ENCODE data around the gene RIC3.

The RIC3 gene

DNA sequence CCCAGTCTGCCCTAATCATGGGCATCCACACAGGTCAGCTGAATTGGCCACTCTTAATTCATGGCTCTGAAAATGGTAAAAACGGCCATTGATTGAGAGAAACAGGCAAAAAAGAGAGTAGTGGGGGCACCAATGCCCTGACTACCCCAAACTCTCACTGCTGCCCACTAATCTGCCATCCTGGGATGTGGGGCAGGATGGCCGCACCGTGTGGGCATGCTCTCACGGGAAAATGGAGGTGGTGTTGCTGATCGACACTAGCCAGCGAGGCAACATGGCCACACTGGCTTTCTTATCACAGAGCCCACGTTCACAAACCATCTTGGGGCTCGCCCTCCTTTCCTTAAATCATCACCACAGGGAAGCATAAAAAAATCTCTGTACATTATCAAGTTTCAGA is 99.1 kb downstream of the RIC3 start:
- in situ Hi-C loops (cut with MboI; ENCODE audit: low sequenced_read_pairs) = no loop called here

DNA sequence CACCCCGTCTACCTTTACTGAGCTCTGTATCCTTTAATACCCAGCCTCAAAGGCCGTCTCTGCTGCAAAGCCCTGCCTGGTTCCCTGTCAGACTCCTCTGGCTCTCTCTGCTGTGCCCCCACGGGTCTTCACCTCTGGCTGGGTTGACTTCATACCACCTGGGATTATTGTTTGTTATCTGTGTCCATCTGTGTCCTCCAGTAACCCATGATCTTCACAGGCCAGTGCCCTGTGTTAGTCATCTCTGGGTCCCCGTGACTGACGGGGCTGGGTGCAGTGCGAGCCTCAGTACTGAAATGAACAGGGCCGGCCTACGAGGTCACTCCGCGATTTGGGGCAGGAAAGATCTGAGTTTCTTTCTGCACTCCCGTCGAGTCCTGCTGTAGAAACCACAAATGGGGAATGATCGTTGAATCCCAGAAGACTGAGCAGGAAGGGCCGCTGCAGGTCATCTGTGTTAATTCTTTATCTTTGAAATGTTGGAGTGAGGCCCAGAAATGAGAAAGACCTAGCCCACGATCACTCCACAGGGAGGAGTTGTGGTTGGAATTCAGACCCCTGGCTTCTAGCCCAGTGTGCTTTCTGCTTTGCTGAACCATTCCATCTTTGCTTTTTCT is 100.1 kb downstream of the RIC3 start:
- in situ Hi-C loops (cut with MboI; ENCODE audit: low sequenced_read_pairs) = no loop called here

DNA sequence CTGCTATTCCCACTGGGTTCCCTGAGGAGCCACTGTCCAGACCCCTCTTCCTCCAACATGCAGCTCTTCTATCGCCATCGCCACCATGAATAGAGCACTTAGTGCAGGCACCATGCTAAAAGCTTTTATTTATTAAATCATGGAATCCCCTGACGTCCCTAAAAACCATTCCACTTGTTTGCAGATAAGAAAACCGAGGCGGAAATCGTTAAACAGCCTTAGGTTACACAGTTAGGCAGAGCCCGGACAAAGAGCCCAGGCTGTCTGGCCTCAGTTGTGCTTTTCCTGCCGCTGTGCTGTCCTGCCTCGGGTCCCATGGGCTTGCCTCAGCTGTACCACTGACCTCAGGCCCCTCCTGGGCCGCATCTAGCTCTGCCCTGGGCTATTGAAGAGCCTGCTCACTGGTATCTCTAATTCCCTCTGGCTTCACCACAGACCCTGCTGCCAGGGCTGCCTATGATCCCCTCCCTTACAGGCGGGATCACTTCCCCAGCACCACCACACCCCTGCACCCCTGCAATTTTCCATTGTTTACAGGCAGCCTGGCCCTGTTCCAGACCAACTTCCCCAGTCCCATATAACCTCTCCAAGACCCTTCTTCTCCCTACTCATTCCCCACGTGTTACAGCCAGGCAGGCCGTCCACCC is 100.8 kb downstream of the RIC3 start:
- in situ Hi-C loops (cut with MboI; ENCODE audit: low sequenced_read_pairs) = no loop called here

DNA sequence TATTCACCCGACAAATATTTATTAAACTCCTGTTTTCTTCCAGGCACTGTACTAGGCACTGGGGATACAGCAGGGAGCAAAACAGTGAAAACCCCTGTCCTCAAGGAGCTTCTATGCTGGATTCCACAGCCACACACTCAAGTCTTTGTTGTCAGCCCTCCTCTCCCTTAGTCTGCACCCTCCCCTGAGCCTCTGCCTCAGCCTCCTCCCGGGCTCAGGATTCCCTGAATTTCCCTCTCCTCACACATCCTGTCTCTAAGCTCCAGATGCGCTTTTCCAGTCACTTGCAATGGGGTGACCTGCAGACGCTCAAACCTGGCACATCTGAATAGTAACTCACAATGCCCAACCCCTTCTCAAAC is 101.3 kb downstream of the RIC3 start:
- in situ Hi-C loops (cut with MboI; ENCODE audit: low sequenced_read_pairs) = no loop called here

DNA sequence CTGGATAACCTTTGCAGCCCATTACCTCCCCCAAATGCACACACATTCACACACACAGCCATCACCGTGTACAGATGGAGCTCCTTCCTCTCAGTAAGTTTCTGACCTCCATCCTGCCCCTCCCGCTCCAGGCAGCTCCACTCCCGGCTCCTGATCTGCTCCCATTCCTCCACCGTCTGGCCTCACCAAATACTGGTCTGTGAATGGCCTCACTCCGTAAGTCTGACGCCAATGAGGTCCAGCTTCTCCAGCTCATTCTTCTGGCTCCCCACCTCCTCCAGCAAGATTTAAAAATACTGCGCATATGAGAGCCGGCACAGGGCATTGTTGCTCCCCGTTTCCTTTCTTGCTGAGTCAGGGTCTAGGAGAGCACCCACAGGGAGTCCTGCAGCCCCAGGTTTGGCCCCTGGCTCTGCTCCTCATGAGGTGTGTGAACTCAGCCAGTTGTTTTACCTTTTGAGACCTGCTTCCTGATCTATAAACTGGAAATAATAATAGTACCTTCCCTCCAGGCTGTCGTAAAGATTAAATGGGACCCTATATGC is 101.8 kb downstream of the RIC3 start:
- in situ Hi-C loops (cut with MboI; ENCODE audit: low sequenced_read_pairs) = no loop called here

DNA sequence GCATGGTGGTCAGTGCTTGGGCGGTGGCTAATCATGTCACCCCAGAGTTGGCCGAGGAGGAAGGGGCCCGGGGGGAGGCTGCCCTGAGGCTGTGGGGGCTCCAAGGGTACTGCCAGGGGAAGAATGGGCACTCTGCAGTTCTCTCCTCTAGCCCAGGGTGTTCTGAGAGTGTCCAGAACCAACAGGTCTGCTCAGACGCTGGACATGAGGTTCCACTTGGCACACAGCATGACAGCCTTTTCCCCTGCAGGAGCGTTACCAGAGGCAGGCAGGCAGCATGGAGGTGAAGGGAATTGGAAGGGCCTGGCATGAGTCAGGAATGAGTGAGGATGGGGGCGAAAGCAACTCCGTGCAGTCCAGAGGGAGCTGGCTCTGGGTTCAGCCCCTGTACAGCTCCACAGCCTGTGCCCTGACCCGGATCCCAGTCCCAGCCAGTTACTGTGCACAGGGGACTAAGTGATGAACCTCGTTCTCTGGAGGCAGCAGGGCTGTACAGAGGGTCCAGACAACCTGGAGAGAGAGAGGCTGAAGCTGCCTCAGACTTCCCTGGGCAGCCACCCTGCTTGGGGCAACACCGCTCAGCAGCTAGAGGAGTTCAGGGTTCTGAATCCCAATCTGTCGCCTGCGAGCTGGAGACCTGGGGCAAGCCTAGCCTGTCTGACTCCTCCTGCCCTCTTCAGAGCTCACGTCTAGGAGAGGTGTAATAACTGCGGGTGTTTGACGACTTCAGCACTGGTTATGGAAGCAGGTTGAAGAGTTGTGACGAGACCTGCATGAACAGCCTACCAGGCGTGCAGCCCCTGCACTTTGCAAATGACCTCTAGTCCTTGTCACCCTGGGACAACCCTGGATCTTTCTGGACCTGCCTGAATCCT is 102.6 kb downstream of the RIC3 start:
- in situ Hi-C loops (cut with MboI; ENCODE audit: low sequenced_read_pairs) = no loop called here

DNA sequence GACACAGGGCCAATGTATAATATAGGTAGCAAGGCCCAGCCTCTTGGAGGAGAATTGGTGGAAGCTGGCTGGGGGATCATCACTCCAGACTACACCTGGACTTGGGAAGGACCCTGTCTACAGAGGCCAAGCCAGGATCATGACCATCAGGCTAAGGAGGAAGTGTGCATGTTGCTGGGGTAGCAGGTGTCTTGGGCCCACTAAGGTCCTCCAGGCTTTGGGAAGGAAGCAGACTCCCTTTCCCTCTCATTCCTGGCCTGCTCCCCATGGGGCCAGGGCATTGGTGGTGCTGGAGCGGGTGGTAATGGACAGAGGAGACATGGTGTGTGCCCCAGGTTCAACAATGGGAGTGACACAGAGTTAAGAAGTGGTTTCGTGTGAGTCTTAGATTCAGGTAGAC is 103.8 kb downstream of the RIC3 start:
- in situ Hi-C loops (cut with MboI; ENCODE audit: low sequenced_read_pairs) = no loop called here

DNA sequence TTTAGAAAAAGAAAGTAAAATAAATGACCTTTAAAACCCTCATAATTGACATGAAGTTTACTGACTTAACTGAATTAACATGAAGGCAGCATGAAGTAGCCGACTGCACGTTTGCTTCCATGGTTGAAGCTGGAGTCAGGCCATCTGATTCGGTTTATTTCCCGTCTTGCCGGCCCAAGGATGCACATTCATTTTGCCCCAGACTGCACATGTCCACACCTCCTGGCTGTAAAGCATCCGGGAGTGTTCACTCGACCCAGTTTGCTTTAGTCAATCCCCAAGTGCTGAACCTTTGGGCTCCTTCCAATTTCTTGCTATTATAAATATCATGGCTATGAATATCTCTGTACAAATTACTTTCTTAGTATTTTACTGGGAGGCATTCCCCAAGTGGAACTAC is 105.5 kb downstream of the RIC3 start:
- in situ Hi-C loops (cut with MboI; ENCODE audit: low sequenced_read_pairs) = no loop called here

DNA sequence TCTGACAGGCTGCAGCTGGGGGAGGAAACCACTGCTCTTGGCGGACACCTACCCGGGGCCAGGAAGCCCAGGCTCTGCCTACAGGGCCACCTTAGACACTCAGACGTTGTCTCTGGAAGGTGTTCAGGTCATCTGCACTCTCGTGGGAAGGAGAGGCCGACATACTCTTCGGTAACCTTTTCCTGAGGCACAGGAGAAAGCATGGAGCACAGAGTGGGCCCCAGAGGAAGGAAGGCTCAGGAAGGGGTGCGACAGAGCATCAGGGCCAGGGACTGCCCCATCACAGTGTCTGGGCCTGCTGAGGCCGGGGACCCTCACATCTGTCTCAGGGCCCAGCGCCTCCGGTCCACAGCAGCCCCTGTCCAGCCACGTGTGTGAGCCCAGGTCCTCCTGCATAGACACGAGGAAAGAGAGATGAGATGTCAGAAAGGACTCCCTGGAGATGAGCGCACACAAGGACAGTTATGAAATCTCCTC is 106.0 kb downstream of the RIC3 start:
- in situ Hi-C loops (cut with MboI; ENCODE audit: low sequenced_read_pairs) = no loop called here

DNA sequence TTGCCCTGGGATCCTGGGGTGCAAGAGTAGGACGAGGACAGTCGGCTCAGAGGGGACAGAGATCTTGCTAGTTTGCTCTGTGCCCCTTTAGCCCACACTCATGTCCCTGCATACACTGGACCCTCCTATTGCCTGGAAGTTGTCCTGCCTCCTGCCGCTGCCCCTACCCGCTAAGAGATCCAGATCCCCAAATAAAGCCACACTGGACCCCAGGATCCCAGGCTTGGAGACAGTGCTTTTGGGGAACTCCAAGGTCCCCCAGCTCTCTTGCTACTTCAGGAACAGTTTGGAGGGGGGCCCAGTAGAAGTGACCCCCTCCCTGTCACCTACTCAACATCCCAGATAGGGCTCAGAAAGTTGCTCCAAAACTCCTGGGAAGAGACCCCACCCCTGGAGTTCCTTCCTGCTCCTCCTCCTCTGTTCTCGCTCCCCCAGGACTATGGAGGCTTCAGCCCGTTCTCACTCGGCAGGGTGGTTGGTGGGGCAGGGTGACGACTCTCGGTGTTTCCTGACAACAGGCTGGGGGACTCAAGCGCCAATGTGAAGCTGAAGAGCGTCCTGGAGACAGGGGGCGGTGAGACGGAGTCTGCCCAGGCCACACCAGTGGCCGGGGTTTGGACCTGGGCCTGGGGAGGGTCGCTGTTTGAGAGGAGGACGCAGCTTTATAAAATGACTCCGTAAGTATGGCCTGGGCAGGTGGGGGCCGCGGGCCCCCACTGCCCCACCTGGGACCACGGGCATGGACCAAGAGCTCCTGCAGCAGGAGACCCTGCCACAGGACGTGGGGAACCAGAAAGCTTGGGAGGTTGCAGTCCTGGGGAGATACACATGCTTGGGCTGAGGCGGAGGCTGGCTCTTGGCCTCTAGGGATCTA is 107.0 kb downstream of the RIC3 start:
- in situ Hi-C loops (cut with MboI; ENCODE audit: low sequenced_read_pairs) = no loop called here

DNA sequence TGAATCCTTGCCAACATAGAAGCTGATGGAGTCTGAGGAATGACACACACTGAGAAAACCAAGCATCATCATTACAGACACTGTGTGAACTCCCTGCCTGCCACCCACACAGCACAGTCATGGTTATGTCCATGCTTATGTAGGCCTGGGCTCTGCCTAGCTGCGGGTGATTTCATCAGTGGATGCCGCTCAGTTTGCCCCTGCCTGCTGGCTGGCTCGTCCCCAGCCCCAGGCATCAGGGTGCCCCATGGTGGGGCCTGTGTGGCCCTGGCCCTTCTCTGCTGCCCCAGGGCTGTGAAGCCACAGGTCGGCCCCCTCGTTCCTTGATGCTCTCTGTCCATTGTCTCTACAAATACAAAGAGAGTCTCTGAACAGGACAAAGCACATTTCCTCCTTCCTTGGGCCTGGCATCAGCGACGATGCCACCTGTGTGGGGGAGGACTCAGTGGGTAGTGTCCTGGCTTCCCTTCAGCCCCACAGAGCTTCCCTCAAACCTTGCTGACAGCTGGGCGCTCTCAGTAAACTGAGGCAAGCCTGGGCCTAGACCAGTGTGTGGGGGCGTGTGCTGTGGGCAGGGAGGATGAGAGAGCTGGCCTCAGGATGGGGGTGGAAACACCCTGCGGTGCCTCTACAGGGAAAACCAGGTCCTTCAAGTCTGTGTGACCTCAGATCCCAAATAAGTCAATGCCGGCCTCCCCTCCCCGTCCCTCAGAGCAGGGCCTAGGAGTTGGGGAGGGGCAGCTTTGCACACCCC is 107.8 kb downstream of the RIC3 start:
- in situ Hi-C loops (cut with MboI; ENCODE audit: low sequenced_read_pairs) = no loop called here

DNA sequence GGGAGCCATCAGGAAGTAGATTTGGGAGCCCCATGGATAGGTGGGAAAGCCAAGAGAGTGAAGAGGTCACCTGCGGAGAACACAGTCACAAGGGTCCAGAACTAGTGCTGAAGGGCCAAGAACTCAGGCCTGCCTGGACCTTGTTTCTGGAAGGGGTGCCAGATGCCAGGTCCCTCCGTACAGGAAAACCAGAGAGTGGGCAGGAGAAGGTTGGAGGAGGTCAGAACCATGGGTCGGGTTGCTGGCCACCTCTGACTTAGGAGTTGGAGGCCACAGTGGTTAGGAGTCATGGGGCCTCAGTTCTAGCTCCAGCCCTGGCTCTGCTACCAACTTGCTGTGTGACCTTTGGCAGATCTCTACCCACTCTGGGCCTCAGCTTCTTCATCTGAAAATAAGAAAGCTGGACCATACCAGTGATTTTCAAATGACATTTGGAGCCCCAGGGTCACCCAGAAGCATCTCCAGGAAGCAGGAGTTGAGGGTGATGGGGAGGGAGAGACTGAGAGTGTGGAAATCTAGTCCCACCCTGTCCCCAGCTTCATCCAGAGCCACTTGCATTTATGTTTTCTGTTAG is 108.6 kb downstream of the RIC3 start:
- in situ Hi-C loops (cut with MboI; ENCODE audit: low sequenced_read_pairs) = no loop called here

DNA sequence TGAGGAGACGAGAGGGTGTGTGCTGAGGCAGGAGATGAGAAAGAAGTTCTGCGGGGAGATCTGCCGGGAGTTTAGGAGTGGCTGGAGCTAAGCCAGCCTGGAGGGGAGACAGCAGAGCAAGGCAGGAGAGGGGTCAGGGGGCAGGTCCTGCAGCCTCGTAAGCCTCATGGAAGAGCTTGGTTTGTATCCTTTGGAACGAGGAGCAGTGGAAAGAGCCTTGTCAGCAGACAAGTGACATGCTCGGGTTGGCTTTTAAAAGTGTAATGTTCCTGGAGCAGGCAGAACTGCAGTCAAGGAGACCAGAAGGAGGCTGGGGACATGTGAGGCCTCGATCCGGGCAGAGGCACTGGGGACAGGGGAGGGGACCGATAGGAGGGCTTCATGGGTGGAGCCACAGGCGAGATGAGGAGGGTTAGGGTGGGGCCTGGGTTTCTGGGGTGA is 109.2 kb downstream of the RIC3 start:
- in situ Hi-C loops (cut with MboI; ENCODE audit: low sequenced_read_pairs) = no loop called here

DNA sequence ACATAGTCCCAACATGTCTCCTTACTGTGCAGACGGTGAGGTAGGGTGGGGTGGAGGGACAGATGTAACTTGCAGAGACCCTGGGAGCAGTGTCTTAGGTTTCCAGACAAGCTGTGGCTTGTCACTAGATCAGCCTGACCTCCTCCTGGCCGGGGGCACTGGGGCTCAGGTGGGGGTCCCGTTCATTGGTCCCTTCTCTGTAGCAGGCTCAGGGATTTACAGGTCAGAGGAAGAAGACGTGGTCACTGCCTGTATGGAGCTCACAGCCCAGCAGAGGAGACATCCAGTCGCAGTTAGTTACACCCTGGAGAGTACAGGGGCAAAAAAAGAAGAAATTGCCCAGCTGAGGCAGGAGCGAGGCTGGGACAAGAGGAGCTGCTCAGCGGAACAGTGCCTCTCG is 109.8 kb downstream of the RIC3 start:
- in situ Hi-C loops (cut with MboI; ENCODE audit: low sequenced_read_pairs) = no loop called here

DNA sequence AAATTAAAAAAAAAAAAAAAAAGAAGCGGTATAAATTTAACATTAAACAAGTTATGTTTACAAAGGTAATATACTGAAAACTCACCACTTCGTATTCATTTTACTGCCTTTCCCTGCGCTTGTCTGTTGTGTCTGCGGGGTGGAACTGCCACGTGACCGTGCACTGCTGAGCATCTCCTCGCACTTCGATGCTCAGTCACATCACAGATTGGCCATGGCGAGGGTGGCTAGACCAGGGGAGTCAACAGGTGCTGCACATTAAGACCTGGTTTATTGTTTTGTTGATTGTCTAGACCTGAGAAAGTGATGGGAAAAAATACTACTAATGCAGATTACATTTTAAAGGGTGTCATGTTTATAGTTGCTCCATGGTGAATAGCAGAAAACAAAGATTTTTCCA is 110.6 kb downstream of the RIC3 start:
- in situ Hi-C loops (cut with MboI; ENCODE audit: low sequenced_read_pairs) = no loop called here

DNA sequence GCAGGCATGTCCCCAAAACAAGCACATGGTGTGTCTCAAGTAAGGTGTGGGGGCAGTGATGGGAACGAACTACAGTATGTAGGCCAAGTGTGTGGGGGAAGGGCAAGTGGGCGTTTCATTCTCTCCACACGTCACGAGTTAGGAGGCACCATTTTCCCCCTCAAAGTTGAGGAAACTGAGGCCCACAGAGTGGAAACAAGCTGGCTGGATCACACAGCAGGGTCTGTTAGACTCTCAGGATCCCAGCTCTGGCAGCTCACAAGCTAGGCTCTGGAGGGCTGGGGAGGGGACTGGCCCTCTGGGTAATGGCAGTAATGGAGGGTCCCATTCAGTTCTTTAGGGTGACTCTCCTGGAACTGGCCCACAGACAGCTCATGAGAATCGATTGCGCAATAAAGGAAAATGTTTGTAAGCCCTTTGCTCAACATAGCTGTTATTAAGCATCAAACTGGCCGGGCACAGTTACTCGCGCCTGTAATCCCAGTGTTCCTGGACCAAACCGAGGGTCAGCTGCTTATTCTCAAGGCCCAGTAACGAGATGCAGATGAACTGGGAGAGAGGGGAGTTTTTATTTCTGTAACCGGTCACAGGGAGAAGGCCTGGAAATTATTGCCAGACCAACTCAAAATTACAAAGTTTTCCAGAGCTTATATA is 111.9 kb downstream of the RIC3 start:
- in situ Hi-C loops (cut with MboI; ENCODE audit: low sequenced_read_pairs) = no loop called here

Measured in HL-60/S4 (cell line).